HepG2 (cell line): ENCODE results near the gene UNG. TPM values are rescaled to one million over a fixed set of nuclear protein-coding genes. Genes with fewer than 3 reads are reported as not detected.

Source experiments
- ATF2 ChIP-seq: sonication (generic); formaldehyde crosslinking; IDR thresholded peaks from 2 replicates; pipeline ENCODE4 v1.4.0; 2020; ENCODE audit warnings: missing genetic modification reagents
- ATF5 ChIP-seq: sonication (generic); formaldehyde crosslinking; IDR thresholded peaks from 2 replicates; pipeline ENCODE4 v1.4.0; 2020; ENCODE audit warnings: mild to moderate bottlenecking, low read depth, missing genetic modification reagents
- BRCA1 ChIP-seq: sonication (generic); formaldehyde crosslinking; IDR thresholded peaks from 2 replicates; pipeline ENCODE4 v1.4.0; 2020; ENCODE audit warnings: missing genetic modification reagents
- EHMT2 ChIP-seq: fragments of 200-600 bp; sonication (generic); IDR thresholded peaks from 2 replicates; pipeline ENCODE4 v1.7.0; 2017; ENCODE audit warnings: antibody characterized with exemption, low read depth, low read length, borderline replicate concordance
- GABPB1 ChIP-seq: IDR thresholded peaks from 2 replicates; pipeline ENCODE4 v1.6.1; 2016; ENCODE audit warnings: mild to moderate bottlenecking, missing genetic modification reagents, moderate library complexity, missing compliant biosample characterization
- GLMP ChIP-seq: sonication (generic); formaldehyde crosslinking; IDR thresholded peaks from 2 replicates; pipeline ENCODE4 v1.9.0; 2021; ENCODE audit warnings: missing genetic modification reagents, mild to moderate bottlenecking, borderline replicate concordance
- IKZF5 ChIP-seq: IDR thresholded peaks from 2 replicates; pipeline ENCODE4 v1.6.1; 2018; ENCODE audit warnings: missing genetic modification reagents, mild to moderate bottlenecking, missing compliant biosample characterization
- IRF2 ChIP-seq: IDR thresholded peaks from 2 replicates; pipeline ENCODE4 v1.6.1; 2018; ENCODE audit warnings: missing genetic modification reagents, missing compliant biosample characterization
- MIER2 ChIP-seq: IDR thresholded peaks from 2 replicates; pipeline ENCODE4 v1.6.1; 2016; ENCODE audit warnings: missing biosample characterization, missing genetic modification reagents
- MIER3 ChIP-seq: IDR thresholded peaks from 2 replicates; pipeline ENCODE4 v1.6.1; 2016; ENCODE audit warnings: missing compliant biosample characterization, borderline replicate concordance
- PITX1 ChIP-seq: sonication (generic); formaldehyde crosslinking; IDR thresholded peaks from 2 replicates; pipeline ENCODE4 v1.5.1; 2020; ENCODE audit warnings: mild to moderate bottlenecking, missing genetic modification reagents
- RERE ChIP-seq: IDR thresholded peaks from 2 replicates; pipeline ENCODE4 v1.6.1; 2016; ENCODE audit warnings: low read depth, missing genetic modification reagents, missing compliant biosample characterization
- SP4 ChIP-seq: sonication (generic); formaldehyde crosslinking; IDR thresholded peaks from 2 replicates; pipeline ENCODE4 v1.8.1; 2023; ENCODE audit warnings: mild to moderate bottlenecking, missing genetic modification reagents
- STAG1 ChIP-seq: sonication (generic); formaldehyde crosslinking; IDR thresholded peaks from 2 replicates; pipeline ENCODE4 v1.4.0; 2020; ENCODE audit warnings: missing genetic modification reagents
- ZNF136 ChIP-seq: sonication (generic); formaldehyde crosslinking; IDR thresholded peaks from 2 replicates; pipeline ENCODE4 v1.8.1; 2022; ENCODE audit warnings: low read depth, mild to moderate bottlenecking, moderate library complexity, missing genetic modification reagents
- ZNF343 ChIP-seq: sonication (generic); formaldehyde crosslinking; IDR thresholded peaks from 2 replicates; pipeline ENCODE4 v1.4.0; 2020; ENCODE audit warnings: mild to moderate bottlenecking, missing genetic modification reagents
- ZNF350 ChIP-seq: sonication (generic); formaldehyde crosslinking; IDR thresholded peaks from 2 replicates; pipeline ENCODE4 v1.4.0; 2020; ENCODE audit warnings: mild to moderate bottlenecking, low read depth, missing genetic modification reagents, borderline replicate concordance
- ZNF678 ChIP-seq: sonication (generic); formaldehyde crosslinking; IDR thresholded peaks from 2 replicates; pipeline ENCODE4 v1.4.0; 2020; ENCODE audit warnings: mild to moderate bottlenecking, missing genetic modification reagents
- ZNF768 ChIP-seq: sonication (generic); formaldehyde crosslinking; IDR thresholded peaks from 2 replicates; pipeline ENCODE4 v1.4.0; 2020; ENCODE audit warnings: missing genetic modification reagents
- ZNF841 ChIP-seq: sonication (generic); formaldehyde crosslinking; IDR thresholded peaks from 2 replicates; pipeline ENCODE4 v1.8.1; 2023; ENCODE audit warnings: missing genetic modification reagents, borderline replicate concordance
- polyA plus RNA-seq, 8 experiments: library from polyadenylated mRNA; depleted of rRNA in 3 of 8; stranded (reverse) in 7 of 8; unstranded in 1 of 8; fragments of >200 nt; fragmentation: Illumina TruSeq in 4 of 8; extraction: Trizol in 4 of 8; gene quantifications; 2 replicates each; pipeline versions ENCODE4 v1.2.1 to v1.2.3, GENCODE V29; 2011 to 2016; ENCODE audit warnings: low read depth in 4 of 8, missing spikeins in 1 of 8, mixed read lengths in 1 of 8; ENCODE audit not compliant: insufficient read depth in 1 of 8
- total RNA-seq, 5 experiments: library from RNA; depleted of rRNA; stranded (reverse); fragments of >200 nt; fragmentation: Illumina TruSeq; extraction: Trizol; gene quantifications; 2 replicates each; pipeline ENCODE4 v1.2.3, GENCODE V29; 2016; ENCODE audit warnings: low read depth in 1 of 5

The UNG gene
- total and polyA plus RNA-seq, 2 of the 13 experiments (the other 11 are each of a cell fraction or from before 2014, with no cell fraction given): 23.3 to 114 TPM

GRCh38 chr12:109098183-109098604, 797 bp downstream of the UNG start (continued):
- TF ChIP-seq ZNF768: peak; percentile 43; the same call in 1 of the 2 replicates
- 0 out of 2 replicates have a peak, but pooled peaks have one; percentile 40 for TF ChIP-seq IKZF5 (CRISPR knock-in tag)
- TF ChIP-seq IRF2 (CRISPR knock-in tag): no peak
- peak; percentile 63; the same call in 1 of the 2 replicates for TF ChIP-seq ZNF343 (CRISPR knock-in tag)
- TF ChIP-seq ZNF136 (CRISPR knock-in tag): 0 out of 2 replicates have a peak, but pooled peaks have one; percentile 16
- TF ChIP-seq MIER2 (CRISPR knock-in tag): no peak
- TF ChIP-seq ZNF841: no peak
- no peak for TF ChIP-seq RERE (CRISPR knock-in tag)
- TF ChIP-seq BRCA1 (CRISPR knock-in tag): no peak; the same call in 1 of the 2 replicates
- no peak for TF ChIP-seq GLMP (CRISPR knock-in tag)
- TF ChIP-seq ZNF350 (CRISPR knock-in tag): 0 out of 2 replicates have a peak, but pooled peaks have one; percentile 6
- TF ChIP-seq SP4 (CRISPR knock-in tag): no peak
- TF ChIP-seq GABPB1: peak; percentile 81
- no peak for TF ChIP-seq MIER3
- no peak for TF ChIP-seq EHMT2
- TF ChIP-seq ATF2: no peak
- no peak; the same call in 1 of the 2 replicates for TF ChIP-seq STAG1 (CRISPR knock-in tag)
- TF ChIP-seq PITX1 (CRISPR knock-in tag): no peak; the same call in 1 of the 2 replicates
- no peak for TF ChIP-seq ZNF678
- TF ChIP-seq ATF5 (CRISPR knock-in tag): no peak
